Central memory CD8-positive, alpha-beta T cell (primary cell): Measurements from ENCODE around the gene COPE.

Experiments used
- ATAC-seq: fragments of 150-1000 bp; cut with Tn5 transposase; replicated peaks from 2 replicates; pipeline ENCODE4 v1.10.0; 2022; ENCODE audit warnings: mild to moderate bottlenecking, moderate FRiP score, moderate number of reproducible peaks; ENCODE audit not compliant: poor library complexity, severe bottlenecking; ENCODE audit errors: extremely low read depth
- DNase-seq, 2 donors: peaks; one replicate each; pipeline ENCODE4 v3.0.0; 2021; ENCODE audit warnings: low spot score in 2 of 2
- H3K27ac Mint-ChIP-seq: one replicate; pipeline ENCODE4 v1.8.0; 2022; ENCODE audit warnings: low read depth, mild to moderate bottlenecking, moderate library complexity, mixed read lengths
- H3K27me3 Mint-ChIP-seq: one replicate; pipeline ENCODE4 v1.8.0; 2022; ENCODE audit warnings: mixed read lengths
- H3K36me3 Mint-ChIP-seq: one replicate; pipeline ENCODE4 v1.8.0; 2022; ENCODE audit warnings: mild to moderate bottlenecking, moderate library complexity, mixed read lengths; ENCODE audit not compliant: insufficient read depth
- H3K4me1 Mint-ChIP-seq: one replicate; pipeline ENCODE4 v1.8.0; 2022; ENCODE audit warnings: mixed read lengths
- H3K4me3 Mint-ChIP-seq: one replicate; pipeline ENCODE4 v1.8.0; 2022; ENCODE audit warnings: mild to moderate bottlenecking, moderate library complexity, mixed read lengths
- H3K9me3 Mint-ChIP-seq: one replicate; pipeline ENCODE4 v1.8.0; 2022; ENCODE audit warnings: mixed read lengths

Gene COPE

DNA sequence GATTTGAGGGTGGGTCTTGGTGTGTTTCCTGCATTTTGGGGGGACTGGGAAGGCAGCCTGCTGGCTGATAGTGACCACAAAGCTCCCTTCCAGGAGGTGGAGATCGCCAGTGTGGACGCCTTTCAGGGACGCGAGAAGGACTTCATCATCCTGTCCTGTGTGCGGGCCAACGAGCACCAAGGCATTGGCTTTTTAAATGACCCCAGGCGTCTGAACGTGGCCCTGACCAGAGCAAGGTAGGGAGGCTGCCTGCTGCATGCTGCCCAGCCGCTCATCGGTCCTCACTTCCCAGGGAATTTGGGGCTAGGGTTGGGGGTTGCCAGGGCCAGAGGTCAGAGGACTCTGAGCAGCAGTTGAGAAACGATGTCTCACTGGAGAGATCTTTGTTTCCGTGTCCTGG lies 57.3 kb downstream of the COPE start:
- H3K4me1 Mint-ChIP-seq: peaks cover 14% of the 10 kb centered on the region
- ATAC-seq (no peak), DNase-seq (no peak)
- no peak overlapping the region for H3K4me3 Mint-ChIP-seq
- no peaks in the 10 kb centered on the region for H3K27me3 Mint-ChIP-seq
- no peaks in the 10 kb centered on the region for H3K9me3 Mint-ChIP-seq
- H3K36me3 Mint-ChIP-seq: peaks cover 67% of the 10 kb centered on the region
- H3K27ac Mint-ChIP-seq: peak overlapping the region; percentile 73

DNA sequence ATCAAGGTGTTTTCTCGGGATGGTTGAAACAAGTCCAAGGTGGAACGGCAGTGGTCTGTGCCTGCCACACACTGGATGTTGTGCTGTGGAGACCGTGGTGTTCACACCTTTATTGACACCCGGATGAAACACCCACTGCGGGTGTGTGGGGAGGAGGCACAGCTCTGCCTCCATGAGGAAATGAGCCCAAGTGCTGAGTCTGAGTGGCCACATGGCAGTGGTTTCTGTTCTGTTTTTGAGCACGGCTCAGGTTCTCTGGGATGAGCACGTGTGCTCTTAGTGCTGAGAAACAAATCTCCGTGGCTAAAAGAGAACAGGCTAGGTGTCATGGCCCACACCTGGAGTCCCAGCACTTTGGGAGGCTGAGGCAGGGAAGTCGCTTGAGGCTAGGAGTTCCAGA lies 58.0 kb downstream of the COPE start:
- Mint-ChIP-seq H3K9me3 (no peaks in the 10 kb centered on the region), H3K27ac (peak overlapping the region; percentile 73), H3K27me3 (no peaks in the 10 kb centered on the region), H3K4me1 (peaks cover 14% of the 10 kb centered on the region), H3K36me3 (peaks cover 69% of the 10 kb centered on the region), H3K4me3 (peak overlapping the region; percentile 13)
- no peak for ATAC-seq
- DNase-seq: no peak

DNA sequence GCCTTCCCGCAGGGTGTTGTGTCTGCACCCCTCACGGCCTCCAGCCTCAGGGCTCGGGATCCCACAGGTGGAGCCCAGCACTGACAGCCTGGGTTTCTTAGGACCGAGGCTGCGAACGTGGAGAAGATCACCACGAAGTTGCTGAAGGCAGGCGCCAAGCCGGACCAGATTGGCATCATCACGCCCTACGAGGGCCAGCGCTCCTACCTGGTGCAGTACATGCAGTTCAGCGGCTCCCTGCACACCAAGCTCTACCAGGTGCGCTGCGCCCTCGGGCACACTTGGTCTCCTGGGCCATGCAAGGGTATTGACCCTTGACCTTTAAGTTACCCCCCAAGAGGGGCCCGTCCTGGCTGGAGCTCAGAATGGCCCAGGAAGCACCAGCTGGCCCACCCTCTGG lies 58.5 kb downstream of the COPE start:
- Mint-ChIP-seq H3K4me1 (peaks cover 14% of the 10 kb centered on the region), H3K27ac (peak overlapping the region; percentile 73), H3K36me3 (peaks cover 69% of the 10 kb centered on the region), H3K4me3 (peak overlapping the region; percentile 13), H3K27me3 (no peaks in the 10 kb centered on the region), H3K9me3 (no peaks in the 10 kb centered on the region)
- ATAC-seq (no peak), DNase-seq (no peak)

DNA sequence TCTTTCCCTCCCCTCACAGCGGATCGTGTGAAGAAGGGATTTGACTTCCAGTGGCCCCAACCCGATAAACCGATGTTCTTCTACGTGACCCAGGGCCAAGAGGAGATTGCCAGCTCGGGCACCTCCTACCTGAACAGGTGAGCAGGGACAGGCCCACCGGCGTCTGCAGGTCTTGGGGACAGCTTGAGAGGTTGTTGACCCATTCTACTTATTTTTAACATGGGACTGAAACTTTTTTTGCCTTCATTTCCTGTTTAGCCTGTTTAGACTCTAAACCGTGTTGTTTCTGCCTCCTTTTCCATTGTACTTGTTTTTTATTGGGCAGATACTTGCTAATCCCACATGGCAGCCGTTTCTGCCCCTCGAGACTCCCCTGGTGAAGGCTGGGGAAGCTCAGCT lies 58.9 kb downstream of the COPE start:
- H3K27me3 Mint-ChIP-seq: no peaks in the 10 kb centered on the region
- H3K36me3 Mint-ChIP-seq: peaks cover 70% of the 10 kb centered on the region
- DNase-seq: no peak
- peaks cover 14% of the 10 kb centered on the region for H3K4me1 Mint-ChIP-seq
- ATAC-seq: no peak
- H3K4me3 Mint-ChIP-seq: no peak overlapping the region
- peak overlapping the region; percentile 73 for H3K27ac Mint-ChIP-seq
- H3K9me3 Mint-ChIP-seq: no peaks in the 10 kb centered on the region

DNA sequence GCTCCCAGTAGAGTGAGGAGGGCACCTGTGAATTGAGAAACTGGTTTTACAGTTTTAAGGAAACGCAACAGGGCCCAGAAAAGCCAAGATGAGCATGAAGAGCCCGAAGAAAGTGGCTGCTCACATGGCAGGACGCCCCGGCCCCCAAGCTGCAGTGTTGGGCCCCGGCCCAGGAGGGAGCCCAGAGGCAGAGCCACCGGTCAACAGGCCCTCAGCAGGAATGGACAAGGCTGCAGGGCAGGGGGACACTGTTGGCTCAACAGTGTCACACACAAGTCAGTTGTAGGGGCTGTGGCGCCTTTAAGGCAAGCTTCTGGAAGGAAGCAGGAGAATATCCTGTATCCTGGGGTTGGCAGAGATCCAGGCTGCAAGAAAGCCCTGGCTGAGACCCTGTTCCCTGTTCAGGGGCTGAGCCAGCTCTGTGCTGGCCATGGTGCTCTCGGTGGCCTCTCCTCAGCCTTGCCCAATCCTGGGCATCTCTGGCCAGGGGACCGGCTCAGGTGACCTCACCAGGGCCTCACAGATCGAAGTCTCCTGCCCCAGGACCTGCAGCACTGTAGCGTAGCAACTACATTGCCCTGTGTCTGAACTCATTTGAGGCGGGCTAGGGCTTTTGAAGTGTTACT lies 59.4 kb downstream of the COPE start:
- H3K27me3 Mint-ChIP-seq: no peaks in the 10 kb centered on the region
- H3K27ac Mint-ChIP-seq: no peak overlapping the region
- DNase-seq (no peak), ATAC-seq (no peak)
- H3K4me3 Mint-ChIP-seq: no peak overlapping the region
- H3K9me3 Mint-ChIP-seq: no peaks in the 10 kb centered on the region
- peaks cover 73% of the 10 kb centered on the region for H3K36me3 Mint-ChIP-seq
- H3K4me1 Mint-ChIP-seq: peaks cover 14% of the 10 kb centered on the region

DNA sequence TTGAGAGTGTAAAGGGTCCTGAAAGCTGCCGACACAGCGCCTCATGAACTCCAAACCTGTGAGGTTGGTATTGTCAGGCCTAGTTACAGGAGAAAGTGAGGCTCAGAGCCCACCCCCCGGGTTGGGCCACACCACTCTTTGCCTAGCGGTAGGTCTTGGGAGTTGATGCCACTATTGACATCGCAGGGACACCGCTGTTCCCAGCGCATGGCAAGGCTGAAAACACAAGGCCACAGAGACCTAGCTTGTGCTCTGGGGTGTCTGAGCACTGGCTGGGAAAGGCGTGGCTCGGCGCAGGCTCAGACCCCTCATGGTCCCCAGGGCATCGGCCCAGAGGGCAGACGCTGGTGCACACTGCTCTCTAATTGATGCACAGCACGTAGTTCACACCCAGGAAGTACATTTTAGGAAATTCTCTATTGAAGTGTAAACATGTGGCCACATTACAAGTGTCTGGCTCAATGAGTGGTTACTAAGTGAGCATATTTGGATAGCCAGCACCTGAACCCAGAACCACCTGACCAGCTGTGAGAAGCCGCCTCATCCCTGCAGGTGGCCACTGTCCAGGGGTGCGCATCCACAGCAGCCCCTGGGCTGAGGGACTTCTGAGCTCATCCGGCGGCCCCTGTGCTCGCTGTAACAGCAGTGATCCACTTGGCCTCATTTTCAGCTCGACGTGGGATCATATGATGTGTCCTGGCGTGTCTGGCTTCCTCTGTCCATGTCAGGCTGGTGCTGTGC lies 60.1 kb downstream of the COPE start:
- Mint-ChIP-seq H3K27ac (no peak overlapping the region), H3K9me3 (no peaks in the 10 kb centered on the region), H3K4me3 (no peak overlapping the region), H3K36me3 (peaks cover 73% of the 10 kb centered on the region), H3K27me3 (no peaks in the 10 kb centered on the region), H3K4me1 (peaks cover 14% of the 10 kb centered on the region)
- ATAC-seq: no peak
- no peak for DNase-seq

DNA sequence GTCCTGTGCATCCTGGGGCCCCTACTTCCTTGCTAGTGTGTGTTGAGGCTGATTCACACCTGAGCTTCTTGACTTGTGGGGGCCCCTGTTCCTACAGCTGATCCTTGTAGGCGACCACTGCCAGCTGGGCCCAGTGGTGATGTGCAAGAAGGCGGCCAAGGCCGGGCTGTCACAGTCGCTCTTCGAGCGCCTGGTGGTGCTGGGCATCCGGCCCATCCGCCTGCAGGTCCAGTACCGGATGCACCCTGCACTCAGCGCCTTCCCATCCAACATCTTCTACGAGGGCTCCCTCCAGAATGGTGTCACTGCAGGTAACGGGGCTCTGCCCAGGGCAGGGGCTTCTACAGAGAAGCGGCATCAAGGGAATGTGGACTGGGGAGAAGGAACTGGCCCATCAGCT lies 62.0 kb downstream of the COPE start:
- H3K36me3 Mint-ChIP-seq: peaks cover 78% of the 10 kb centered on the region
- peaks cover 14% of the 10 kb centered on the region for H3K4me1 Mint-ChIP-seq
- no peaks in the 10 kb centered on the region for H3K9me3 Mint-ChIP-seq
- H3K27ac Mint-ChIP-seq: no peak overlapping the region
- H3K4me3 Mint-ChIP-seq: no peak overlapping the region
- DNase-seq (no peak), ATAC-seq (no peak)
- H3K27me3 Mint-ChIP-seq: no peaks in the 10 kb centered on the region

DNA sequence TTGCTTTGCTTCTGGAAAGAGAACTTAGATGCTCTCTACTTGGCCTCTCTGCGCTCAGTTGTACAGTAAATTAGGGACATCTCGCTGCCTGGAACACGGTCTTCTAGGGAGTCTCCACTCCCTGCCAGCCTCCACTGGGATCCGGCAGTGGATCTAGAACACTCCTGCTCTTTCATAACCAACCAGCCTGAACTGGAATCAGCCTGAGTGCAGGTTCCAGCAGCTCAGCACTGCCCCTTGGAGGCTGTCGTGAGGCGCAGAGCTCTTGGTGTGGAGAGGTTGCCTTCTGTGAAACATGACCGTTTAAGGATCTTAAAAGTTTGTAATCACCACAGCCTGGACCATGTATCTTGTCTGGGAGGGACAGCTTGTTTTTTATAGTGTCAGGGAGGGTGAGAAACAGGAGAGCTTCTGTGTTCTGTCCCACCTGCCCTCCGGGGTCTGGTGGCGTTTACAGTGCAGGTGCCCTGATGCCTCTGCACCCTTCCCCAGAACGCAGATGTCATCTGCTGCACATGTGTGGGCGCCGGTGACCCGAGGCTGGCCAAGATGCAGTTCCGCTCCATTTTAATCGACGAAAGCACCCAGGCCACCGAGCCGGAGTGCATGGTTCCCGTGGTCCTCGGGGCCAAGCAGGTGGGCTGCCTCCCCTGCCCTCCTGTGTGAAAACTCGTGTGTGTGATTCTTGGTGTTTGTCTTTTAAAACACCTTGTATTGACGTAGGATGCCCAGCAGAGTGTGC lies 62.6 kb downstream of the COPE start:
- H3K27ac Mint-ChIP-seq: no peak overlapping the region
- H3K4me1 Mint-ChIP-seq: peaks cover 14% of the 10 kb centered on the region
- ATAC-seq (no peak), DNase-seq (no peak)
- no peaks in the 10 kb centered on the region for H3K9me3 Mint-ChIP-seq
- H3K4me3 Mint-ChIP-seq: no peak overlapping the region
- H3K36me3 Mint-ChIP-seq: peaks cover 80% of the 10 kb centered on the region
- no peaks in the 10 kb centered on the region for H3K27me3 Mint-ChIP-seq

DNA sequence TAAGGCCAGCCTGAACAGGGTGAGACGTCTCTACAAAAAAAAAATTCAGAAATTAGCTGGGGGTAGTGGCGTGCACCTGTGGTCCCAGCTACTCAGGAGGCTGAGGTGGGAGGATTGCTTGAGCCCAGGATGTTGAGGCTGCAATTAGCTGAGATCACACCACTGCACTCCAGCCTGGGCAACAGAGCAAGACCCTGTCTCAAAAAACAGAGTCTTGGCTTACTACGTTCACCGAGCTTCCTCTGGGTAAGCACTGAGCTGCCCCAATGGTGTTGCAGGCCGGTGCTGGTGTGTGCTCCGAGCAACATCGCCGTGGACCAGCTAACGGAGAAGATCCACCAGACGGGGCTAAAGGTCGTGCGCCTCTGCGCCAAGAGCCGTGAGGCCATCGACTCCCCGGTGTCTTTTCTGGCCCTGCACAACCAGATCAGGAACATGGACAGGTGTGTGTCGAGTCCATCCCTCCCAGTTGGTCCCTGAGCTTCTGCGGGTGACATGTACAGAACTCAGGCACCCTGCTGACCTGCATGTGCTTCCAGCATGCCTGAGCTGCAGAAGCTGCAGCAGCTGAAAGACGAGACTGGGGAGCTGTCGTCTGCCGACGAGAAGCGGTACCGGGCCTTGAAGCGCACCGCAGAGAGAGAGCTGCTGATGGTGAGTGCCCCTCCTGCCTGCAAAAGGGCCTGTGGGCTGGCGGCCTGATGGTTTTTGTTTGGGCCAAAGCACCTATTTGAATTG lies 63.4 kb downstream of the COPE start:
- H3K4me1 Mint-ChIP-seq: peaks cover 6% of the 10 kb centered on the region
- peaks cover 77% of the 10 kb centered on the region for H3K36me3 Mint-ChIP-seq
- H3K27ac Mint-ChIP-seq: peak overlapping the region; percentile 23
- ATAC-seq: no peak
- no peaks in the 10 kb centered on the region for H3K9me3 Mint-ChIP-seq
- no peaks in the 10 kb centered on the region for H3K27me3 Mint-ChIP-seq
- no peak overlapping the region for H3K4me3 Mint-ChIP-seq
- no peak for DNase-seq

DNA sequence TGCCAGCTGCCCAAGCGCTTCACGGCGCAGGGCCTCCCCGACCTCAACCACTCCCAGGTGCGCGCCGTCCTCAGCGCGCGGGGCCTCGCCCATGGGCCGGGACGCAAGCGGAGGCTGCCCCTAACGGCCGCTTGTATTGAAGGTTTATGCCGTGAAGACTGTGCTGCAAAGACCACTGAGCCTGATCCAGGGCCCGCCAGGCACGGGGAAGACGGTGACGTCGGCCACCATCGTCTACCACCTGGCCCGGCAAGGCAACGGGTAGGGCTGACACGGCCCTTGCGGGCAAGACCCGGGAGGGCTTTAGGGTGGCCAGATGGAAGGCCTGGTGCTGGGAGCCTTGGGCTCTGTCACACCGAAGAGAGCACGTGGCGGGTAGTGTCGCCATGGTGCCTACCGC lies 64.2 kb downstream of the COPE start:
- H3K27me3 Mint-ChIP-seq: no peaks in the 10 kb centered on the region
- no peaks in the 10 kb centered on the region for H3K9me3 Mint-ChIP-seq
- ATAC-seq (no peak), DNase-seq (no peak)
- peaks cover 78% of the 10 kb centered on the region for H3K36me3 Mint-ChIP-seq
- H3K4me3 Mint-ChIP-seq: no peak overlapping the region
- H3K27ac Mint-ChIP-seq: peak overlapping the region; percentile 23
- H3K4me1 Mint-ChIP-seq: peaks cover 8% of the 10 kb centered on the region

DNA sequence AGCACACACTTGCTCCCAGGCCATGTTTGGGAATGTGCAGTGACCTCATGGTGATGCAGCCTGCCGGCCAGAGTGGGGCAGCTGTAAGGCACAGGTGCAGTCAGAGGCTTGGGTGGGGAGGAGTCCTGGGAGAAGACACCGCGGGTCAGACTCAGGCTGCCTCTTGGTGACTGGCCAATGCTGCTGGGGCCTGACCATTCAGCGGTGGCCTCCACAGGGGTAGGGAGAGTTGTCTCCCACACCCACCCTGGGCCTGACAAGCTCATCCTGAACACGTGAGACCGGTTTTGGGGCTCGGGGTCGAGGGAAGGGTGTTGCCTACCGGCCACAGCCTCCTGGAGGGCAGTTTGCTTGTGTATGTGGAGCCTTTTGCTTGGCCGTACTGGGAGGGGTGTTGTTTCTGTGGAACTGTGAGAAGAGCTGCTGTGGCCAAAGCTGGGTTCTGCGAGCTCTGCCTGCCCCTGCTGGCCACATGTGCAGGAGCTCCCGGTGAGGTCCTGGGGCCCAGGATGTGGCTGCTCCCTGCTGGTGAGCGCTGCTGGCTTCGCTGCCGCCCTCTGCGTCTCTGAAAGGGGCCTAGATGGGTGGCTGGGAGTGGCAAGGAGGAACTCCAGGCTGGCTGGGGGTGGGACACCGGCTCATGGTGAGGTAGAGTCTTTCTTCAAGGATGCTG lies 65.3 kb downstream of the COPE start:
- Mint-ChIP-seq H3K27ac (no peak overlapping the region), H3K4me3 (no peak overlapping the region), H3K4me1 (peaks cover 19% of the 10 kb centered on the region), H3K9me3 (no peaks in the 10 kb centered on the region), H3K36me3 (peaks cover 80% of the 10 kb centered on the region), H3K27me3 (no peaks in the 10 kb centered on the region)
- ATAC-seq (no peak), DNase-seq (no peak)

DNA sequence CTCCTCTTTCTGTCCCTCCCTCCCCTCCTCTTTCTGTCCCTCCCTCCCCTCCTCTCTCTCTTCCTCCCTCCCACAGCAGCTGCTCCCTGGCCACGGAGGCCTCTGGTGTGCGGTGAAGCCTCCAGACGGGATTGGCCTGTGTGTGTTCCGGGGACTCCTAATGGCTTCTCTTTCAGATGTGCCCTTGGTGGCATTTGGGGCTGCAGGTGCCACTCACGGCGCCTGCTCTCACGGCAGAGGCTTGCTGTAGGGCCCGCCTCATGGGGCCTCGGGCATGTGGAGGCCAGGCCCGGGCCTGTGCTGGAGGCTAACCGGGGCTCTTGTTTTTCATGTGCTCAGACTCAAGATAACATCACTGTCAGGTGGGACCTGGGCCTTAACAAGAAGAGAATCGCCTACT lies 66.5 kb downstream of the COPE start:
- Mint-ChIP-seq H3K27me3 (no peaks in the 10 kb centered on the region), H3K27ac (no peak overlapping the region), H3K4me3 (no peak overlapping the region), H3K4me1 (peaks cover 19% of the 10 kb centered on the region), H3K36me3 (peaks cover 77% of the 10 kb centered on the region), H3K9me3 (no peaks in the 10 kb centered on the region)
- no peak for DNase-seq
- no peak for ATAC-seq
